Coronary artery (tissue), 2 donors: ENCODE data around the gene DHX58.
A peak's percentile ranks its signal among the peaks of the same experiment; 100 is the strongest.

ENCODE experiments used
- DNase-seq: peaks from one replicate; pipeline ENCODE4 v3.0.0-alpha.2; 2017; ENCODE audit warnings: low spot score
- H3K27ac ChIP-seq, 2 donors: fragments of 200-600 bp; sonication (generic); one replicate each; pipeline ENCODE4 v1.5.1; 2016 to 2019
- H3K4me3 ChIP-seq: fragments of 200-600 bp; sonication (generic); 2 replicates; pipeline ENCODE4 v1.5.1; 2016; ENCODE audit warnings: mild to moderate bottlenecking, moderate library complexity
- CTCF ChIP-seq: fragments of 200-600 bp; sonication (generic); IDR thresholded peaks from one replicate; pipeline ENCODE4 v1.5.1; 2019; ENCODE audit warnings: antibody characterized with exemption

Gene DHX58

GRCh38 chr17:42133461-42134041, 21.0 kb upstream of the DHX58 start:
- no peak overlapping the region for H3K4me3 ChIP-seq
- peak overlapping the region in 1 of 2 donors; percentile 80 for H3K27ac ChIP-seq
- DNase-seq = no peak
- TF ChIP-seq CTCF = no peak

- Histone ChIP-seq H3K27ac (peak overlapping the region; percentile 19 to 80), H3K4me3 (no peak overlapping the region)
- DNase-seq = no peak
- TF ChIP-seq CTCF = no peak
These were observed 20.4 kb upstream of the DHX58 start for GRCh38 chr17:42132941-42133340.

GRCh38 chr17:42131981-42132432, 19.5 kb upstream of the DHX58 start:
- no peak for DNase-seq
- TF ChIP-seq CTCF = no peak
- Histone ChIP-seq H3K4me3 (no peak overlapping the region), H3K27ac (peak overlapping the region in 1 of 2 donors; percentile 78)

GRCh38 chr17:42131232-42131631, 18.7 kb upstream of the DHX58 start:
- no peak for DNase-seq
- no peak for TF ChIP-seq CTCF
- H3K27ac ChIP-seq = peak overlapping the region in 1 of 2 donors; percentile 78
- H3K4me3 ChIP-seq = no peak overlapping the region

- TF ChIP-seq CTCF = no peak
- DNase-seq = no peak
- Histone ChIP-seq H3K4me3 (no peak overlapping the region), H3K27ac (peak overlapping the region; percentile 7 to 78)
These were observed 17.9 kb upstream of the DHX58 start for GRCh38 chr17:42130310-42130936.

GRCh38 chr17:42129109-42129837, 16.8 kb upstream of the DHX58 start:
- no peak for TF ChIP-seq CTCF

More at GRCh38 chr17:42129109-42129837, 16.8 kb upstream of the DHX58 start:
- peak overlapping the region; percentile 27 to 78 for H3K27ac ChIP-seq
- no peak for DNase-seq
- H3K4me3 ChIP-seq = no peak overlapping the region
